ENCODE data around the gene KMT5B. TPM values are rescaled to one million over a fixed set of nuclear protein-coding genes. Genes with fewer than 3 reads are reported as not detected.

KMT5B gene
- total and polyA plus RNA-seq, 2 experiments from 2014 or later = 26.4 to 31.0 TPM

GRCh38 chr11:68121067-68121899 lies 91.8 kb downstream of the KMT5B start, which contains the start of gene CHKA:
TSS of gene CHKA (minus strand) at chr11:68121388. CDS start at chr11:68121177, 211 bp downstream.
- peak within 1 kb of the TSS; percentile 98 for H3K27ac Mint-ChIP-seq
- H3K4me3 Mint-ChIP-seq = peak within 1 kb of the TSS; percentile 96
- Histone ChIP-seq H3K9me2 (ENCODE audit: insufficient read depth) (no peaks in the 10 kb centered on the region), H3K79me2 (replicated peaks; ENCODE audit: insufficient read depth) (peaks cover 47% of the 10 kb centered on the region), H3K4me1 (ENCODE audit: insufficient read depth) (peaks cover 71% of the 10 kb centered on the region), H3K27ac (ENCODE audit: low read depth) (peak within 1 kb of the TSS; percentile 98), H3F3A (replicated peaks; ENCODE audit: low read depth) (peaks cover 16% of the 10 kb centered on the region), H3K36me3 (ENCODE audit: insufficient read depth) (peaks cover 6% of the 10 kb centered on the region; the same call in 1 of the 2 replicates), H3K4me3 (peak within 1 kb of the TSS; percentile 99), H3K4me2 (peak within 1 kb of the TSS; percentile 85), H2AFZ (no peak within 1 kb of the TSS), H4K20me1 (replicated peaks; ENCODE audit: insufficient read depth) (peaks cover 39% of the 10 kb centered on the region), H3K27me3 (ENCODE audit: insufficient read depth) (no peaks in the 10 kb centered on the region)
- peaks cover 29% of the 10 kb centered on the region for H3K36me3 Mint-ChIP-seq (ENCODE audit: low read depth)
- peaks cover 16% of the 10 kb centered on the region for H3K27me3 Mint-ChIP-seq (ENCODE audit: insufficient read depth, low read depth, poor library complexity)
- peak; percentile 79 for ATAC-seq
- DNase-seq (ENCODE audit: low spot score) = peak; percentile 97
- peaks cover 66% of the 10 kb centered on the region for H3K4me1 Mint-ChIP-seq
- TF ChIP-seq, protein P1, sequence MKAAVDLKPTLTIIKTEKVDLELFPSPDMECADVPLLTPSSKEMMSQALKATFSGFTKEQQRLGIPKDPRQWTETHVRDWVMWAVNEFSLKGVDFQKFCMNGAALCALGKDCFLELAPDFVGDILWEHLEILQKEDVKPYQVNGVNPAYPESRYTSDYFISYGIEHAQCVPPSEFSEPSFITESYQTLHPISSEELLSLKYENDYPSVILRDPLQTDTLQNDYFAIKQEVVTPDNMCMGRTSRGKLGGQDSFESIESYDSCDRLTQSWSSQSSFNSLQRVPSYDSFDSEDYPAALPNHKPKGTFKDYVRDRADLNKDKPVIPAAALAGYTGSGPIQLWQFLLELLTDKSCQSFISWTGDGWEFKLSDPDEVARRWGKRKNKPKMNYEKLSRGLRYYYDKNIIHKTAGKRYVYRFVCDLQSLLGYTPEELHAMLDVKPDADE (IDR thresholded peaks at IDR 0.05) = no peak
- TF ChIP-seq POLR2AphosphoS5 (IDR thresholded peaks at IDR 0.05; ENCODE audit: low read depth) (peak; percentile 23; the same call in 1 of the 2 replicates), CREB1 (CRISPR knock-in tag; IDR thresholded peaks at IDR 0.05; ENCODE audit: low read depth) (peak; percentile 89)
- H3K9me3 Mint-ChIP-seq = no peaks in the 10 kb centered on the region; the same call in 2 of the 3 replicates

GRCh38 chr11:68120273-68121066 lies 92.6 kb downstream of the KMT5B start:
- H3K4me1 ChIP-seq (ENCODE audit: insufficient read depth) = peaks cover 63% of the 10 kb centered on the region
- peaks cover 55% of the 10 kb centered on the region for H3K79me2 ChIP-seq (replicated peaks; ENCODE audit: insufficient read depth)
- DNase-seq (ENCODE audit: low spot score) (peak; percentile 59), ATAC-seq (no peak)
- Mint-ChIP-seq H3K9me3 (no peaks in the 10 kb centered on the region; the same call in 2 of the 3 replicates), H3K27me3 (ENCODE audit: insufficient read depth, low read depth, poor library complexity) (peaks cover 8% of the 10 kb centered on the region), H3K4me3 (peak overlapping the region; percentile 96), H3K4me1 (peaks cover 59% of the 10 kb centered on the region), H3K36me3 (ENCODE audit: low read depth) (peaks cover 32% of the 10 kb centered on the region), H3K27ac (peak overlapping the region; percentile 85)
- peak overlapping the region; percentile 99 for H3K4me3 ChIP-seq
- TF ChIP-seq POLR2AphosphoS5 (IDR thresholded peaks at IDR 0.05; ENCODE audit: low read depth) (peak; percentile 49; the same call in 1 of the 2 replicates), JUNB (IDR thresholded peaks at IDR 0.05; ENCODE audit: unreplicated experiment) (no peak)
- peak overlapping the region; percentile 85 for H3K4me2 ChIP-seq
- H3K27ac ChIP-seq (ENCODE audit: low read depth) = peak overlapping the region; percentile 86; the same call in 1 of the 2 replicates
- H2AFZ ChIP-seq = no peak overlapping the region
- peaks cover 47% of the 10 kb centered on the region for H4K20me1 ChIP-seq (replicated peaks; ENCODE audit: insufficient read depth)
- peaks cover 6% of the 10 kb centered on the region; the same call in 1 of the 2 replicates for H3K36me3 ChIP-seq (ENCODE audit: insufficient read depth)
- no peaks in the 10 kb centered on the region for H3K27me3 ChIP-seq (ENCODE audit: insufficient read depth)
- H3K9me2 ChIP-seq (ENCODE audit: insufficient read depth) = no peaks in the 10 kb centered on the region
- peaks cover 20% of the 10 kb centered on the region for H3F3A ChIP-seq (replicated peaks; ENCODE audit: low read depth)
